NCI-H524 treated with DMSO at 0.1 percent for 48 hours (cell line): Measurements from ENCODE around the gene URB1.
"Not testable (repeated sequence)": the region's sequence is repeated elsewhere in the genome, so short reads cannot be mapped to it uniquely, and the experiment has no call there.

ENCODE experiments used
- DNase-seq: peaks from one replicate; lab custom pipeline; 2025; lab: John Stamatoyannopoulos, UW

Gene URB1

DNA sequence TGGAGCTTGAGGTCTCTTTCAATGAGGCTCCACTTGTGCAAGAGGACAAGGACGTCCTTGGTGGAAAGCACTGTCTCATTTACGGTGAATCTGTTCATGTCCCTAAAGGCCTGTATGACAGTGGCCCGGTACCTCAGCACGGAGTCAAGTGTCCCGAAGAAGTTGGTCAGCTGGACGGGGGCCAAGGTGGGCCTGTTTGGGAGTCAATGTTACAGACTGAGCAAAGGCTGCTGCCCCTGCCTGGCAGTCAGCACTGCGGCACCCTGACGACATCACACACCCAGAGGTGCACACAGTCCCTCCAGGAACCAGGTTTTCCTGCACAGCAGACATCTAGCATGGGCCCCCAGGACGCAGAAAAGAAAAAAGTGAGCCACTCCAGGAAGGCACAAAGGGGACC lies 75.1 kb downstream of the URB1 start:
- no peak for DNase-seq

DNA sequence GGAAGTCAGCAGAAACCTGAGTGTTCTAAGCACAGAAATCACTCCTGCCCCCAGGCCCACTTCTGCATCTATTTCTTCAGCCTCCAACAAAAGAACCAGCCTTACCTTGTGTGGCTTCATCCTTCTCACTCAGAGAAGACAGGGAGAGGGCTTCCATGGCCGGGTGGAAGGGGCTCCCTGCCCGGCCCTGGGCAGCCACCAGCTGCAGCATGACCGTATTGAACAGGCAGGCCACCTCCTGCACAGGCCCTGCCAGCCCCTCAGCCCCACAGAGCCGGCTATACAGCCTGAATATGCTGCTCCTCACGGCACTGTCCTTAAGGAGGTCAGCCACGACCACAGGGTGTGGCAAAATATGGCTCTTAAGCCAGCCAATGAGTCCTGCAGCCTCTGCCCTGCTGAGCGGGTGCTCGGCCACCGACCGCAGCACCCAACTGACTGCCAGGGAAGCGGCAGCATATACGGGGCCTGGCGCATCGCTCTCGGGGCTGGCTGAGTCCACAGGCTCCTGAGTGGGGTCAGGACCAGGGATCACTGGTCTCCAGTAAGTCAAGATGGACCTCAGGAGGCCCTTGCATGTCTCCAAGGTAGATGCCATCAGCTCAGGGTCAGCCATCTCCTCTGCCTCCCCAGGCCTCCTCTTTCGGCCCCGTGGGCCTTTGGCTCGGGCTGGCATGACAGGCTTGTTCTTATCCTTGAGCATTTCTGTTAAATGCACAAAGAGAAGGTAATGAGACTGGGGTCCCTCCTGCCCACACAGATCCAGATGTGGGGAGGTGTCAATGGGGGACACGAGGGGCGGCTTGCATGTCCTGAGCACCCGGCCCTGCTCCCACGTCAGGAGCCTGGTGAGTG lies 76.2 kb downstream of the URB1 start:
- DNase-seq: no peak

DNA sequence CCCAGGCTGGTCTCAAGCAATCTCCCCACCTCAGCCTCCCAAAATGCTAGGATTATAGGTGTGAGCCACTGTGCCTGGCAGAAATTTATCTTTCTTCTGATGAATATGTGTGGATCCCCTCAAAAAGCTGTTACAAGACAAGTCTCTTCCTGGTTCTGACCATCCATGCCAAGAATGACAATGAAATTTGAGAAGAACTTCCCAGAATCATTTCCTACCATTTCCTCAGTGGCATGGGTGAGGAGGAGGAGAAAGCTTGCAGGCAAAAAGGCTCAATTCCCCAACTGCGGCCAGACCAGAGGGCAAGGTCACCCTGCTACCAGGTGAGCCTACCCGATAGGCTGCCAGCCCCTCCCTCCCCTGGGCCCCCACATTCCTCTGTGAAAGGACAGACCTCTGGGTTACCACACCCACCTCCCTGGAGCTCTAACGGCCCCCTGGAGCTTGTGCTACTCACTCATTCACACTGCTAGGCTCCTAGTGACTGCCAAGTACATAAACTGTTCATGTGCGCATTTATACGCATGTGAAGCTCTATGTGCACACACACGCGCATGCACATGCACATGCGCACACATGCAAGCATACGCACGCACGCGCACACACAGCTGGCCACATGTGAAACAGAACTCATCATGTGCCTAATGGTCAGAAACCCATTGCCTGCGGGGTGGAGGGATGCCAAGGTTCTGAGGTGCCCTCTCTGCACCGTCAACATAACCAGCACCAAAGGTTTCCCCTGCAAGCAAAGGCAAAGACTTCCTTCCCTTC lies 77.1 kb downstream of the URB1 start:
- DNase-seq: no peak

DNA sequence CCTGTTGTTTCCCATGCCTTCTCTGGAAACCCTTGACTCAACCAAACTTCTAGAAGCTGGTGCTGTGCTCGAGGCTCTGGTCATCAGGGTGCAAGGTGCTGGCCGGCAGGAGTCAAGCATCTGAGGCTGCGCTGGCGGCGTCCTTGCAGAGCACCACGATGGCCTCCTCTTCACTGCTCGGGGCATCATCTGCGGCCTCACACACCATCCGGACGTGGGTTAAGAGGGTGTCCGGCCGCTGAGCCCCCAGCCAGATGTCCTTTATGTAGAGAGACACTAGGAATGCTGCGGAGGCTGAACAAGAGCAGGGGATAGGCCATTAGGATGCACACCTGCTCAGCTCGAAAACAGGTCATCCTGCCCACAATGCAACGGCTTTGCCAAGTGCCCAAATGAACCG lies 78.0 kb downstream of the URB1 start:
- no peak for DNase-seq

DNA sequence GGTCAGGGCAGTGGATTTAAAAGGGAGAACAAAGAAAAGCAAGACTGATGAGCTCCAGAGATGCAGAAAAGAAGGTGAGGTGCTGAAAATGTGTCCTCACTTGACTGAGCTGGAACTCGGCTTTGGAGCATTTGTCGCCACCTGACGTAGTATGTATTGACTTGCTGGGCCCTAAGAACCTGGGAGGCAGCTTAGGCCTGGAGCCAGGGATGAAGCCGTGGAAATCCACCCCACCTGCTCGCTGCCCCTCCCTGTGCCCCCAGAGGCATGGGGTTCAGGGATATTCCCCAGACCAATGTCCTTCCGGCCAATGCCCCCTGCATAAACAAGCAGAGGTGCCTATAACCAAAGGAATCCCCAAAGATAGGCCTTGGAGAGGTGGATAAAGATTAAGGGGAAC lies 79.8 kb downstream of the URB1 start:
- DNase-seq: no peak

DNA sequence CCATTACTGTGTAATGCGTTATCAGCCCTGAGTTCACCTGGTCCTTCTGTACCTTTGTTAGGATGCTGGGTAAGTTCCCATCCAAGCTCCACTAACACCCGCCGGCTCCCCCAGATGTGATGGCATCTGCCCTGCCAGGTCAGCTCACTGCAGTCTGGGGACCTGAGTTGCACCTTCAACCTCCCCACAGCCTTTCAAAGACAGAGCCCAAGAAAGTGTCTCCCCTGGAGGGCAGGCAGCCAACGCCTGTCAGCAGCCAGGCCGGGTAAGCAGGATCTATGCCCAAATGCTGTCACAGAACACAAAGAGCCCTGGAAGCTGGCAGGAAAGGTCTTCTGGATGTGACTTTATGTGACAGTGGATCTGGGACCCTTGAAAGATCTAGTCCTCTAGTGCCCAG lies 80.5 kb downstream of the URB1 start:
- no peak for DNase-seq

DNA sequence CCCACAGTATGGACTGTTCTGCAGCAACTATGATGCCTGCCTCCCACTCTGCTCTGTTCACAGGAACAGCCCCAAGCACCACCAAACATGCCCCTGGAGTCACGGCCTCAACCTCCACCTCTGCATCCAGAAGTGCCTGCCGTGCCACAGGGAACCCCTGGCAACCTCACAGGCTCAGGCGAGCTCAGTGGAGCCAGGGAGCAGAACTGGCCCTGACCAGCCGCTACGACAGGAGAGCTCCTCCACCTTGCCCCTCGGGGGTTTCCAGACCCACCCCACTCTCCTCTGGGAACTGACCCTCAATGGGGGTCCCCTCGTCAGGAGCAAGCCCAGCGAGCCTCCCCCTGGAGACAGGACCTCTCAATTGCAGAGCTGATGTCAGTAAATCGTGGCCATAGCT lies 81.2 kb downstream of the URB1 start:
- no peak for DNase-seq

DNA sequence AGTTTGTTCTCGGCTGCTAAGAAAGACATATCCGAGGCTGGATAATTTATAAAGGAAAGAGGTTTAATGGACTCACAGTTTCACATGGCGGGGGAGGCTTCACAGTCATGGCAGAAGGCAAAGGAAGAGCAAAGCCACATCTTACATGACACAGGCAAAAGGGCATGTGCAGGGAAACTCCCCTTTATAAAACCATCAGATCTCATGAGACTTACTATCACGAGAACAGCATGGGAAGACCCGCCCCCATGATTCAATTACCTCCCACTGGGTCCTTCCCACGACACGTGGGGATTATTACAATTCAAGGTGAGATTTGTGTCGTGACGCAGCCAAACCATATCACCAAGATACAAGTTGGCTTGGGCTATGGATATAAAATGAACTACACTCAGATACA lies 81.8 kb downstream of the URB1 start:
- not testable (repeated sequence) for DNase-seq

DNA sequence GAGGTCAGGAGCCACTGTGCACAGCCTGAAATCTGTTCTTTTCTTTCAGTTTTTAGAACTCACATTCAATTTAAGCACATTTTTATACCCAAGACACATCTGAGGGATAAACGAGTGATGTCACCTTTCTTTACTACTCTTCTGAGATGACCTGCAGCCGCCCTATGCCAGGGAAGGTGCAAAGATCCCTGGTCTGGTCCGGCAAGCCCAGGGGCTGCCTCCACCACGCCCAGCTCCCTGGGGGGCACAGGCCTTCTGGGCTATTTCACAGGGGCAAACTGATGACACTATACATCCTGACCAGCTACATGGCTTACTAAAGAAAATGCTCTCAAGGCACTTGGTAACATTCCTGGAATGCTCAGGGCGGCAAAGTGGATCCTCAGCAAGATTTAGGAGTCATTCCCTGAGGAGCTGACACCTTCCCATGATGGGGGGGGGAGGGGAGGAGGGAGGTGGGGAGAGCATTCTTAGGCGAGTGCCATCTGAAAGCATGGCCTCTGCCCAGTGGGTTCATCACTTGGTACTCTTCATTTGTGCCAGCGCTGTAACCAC lies 82.8 kb downstream of the URB1 start:
- no peak for DNase-seq

DNA sequence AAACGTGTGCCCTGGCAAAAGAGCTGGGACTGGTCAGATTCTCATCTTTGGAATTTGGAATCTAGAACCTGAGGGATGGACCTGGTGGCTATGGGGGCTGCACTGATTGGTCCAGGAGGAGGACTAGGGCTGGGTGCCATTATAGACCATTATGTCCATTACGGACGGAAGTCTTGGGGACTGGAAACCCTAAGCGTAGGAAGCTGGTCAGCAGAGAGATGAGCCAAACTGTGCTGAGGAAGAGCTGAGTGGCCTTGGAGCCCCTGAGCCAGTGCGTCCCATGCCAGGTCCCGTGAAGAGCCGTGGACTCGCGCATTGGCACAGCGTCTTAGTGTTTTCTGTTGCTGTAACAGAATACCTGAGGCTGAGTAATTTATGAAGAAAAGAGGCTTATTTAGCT lies 84.1 kb downstream of the URB1 start:
- DNase-seq: no peak

DNA sequence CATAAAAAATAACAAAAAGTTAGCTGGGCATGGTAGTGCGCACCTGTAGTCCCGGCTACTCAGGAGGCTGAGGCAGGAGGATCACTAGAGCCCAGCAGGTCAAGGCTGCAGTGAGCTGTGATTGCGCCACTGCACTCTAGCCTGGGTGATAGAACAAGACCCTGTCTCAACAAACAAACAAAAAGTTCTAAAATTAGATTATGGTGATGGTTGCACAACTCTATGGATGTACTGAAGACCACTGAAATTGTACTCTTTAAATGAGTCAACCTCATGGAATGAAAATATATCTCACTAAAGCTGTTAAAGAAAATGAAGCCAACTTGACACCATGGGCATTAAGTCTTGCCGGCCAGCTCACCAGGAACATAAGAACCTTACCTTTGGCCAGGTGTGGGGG lies 85.1 kb downstream of the URB1 start:
- DNase-seq: no peak

DNA sequence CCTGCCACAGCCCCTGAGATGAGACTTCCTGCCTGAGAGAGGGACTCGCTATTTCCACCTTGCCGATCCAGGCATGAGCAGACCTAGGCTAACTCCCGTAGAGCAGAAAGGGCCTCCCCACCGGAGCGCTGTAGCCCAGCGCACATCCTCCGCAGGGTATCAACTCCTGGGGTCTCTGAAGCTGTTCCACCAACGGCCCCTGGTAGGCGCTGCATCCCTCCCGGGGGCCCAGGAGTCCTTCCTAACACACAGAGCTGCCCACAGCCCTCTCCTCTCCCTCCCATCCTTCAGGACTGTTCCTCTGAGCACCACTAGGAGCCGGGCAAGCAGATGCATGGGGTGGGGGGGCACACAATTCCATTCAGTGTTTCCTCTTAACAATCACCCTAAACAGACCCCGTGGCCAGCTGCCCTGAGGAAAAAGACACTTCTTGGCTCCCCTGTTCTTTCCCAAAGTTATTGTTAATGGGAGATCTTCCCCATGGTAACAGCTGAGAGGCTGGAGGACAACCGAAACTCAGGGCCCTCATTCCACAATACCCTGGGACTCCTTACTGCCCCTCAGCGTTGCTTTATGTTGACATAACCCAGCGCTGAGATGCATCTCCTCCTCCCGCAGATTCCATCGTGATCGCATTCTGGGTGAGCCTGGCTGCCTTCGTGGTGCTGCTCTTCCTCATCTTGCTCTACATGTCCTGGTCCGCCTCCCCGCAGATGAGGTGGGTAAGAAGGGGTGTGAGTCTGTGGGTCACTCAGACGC lies 86.6 kb downstream of the URB1 start:
- no peak for DNase-seq

DNA sequence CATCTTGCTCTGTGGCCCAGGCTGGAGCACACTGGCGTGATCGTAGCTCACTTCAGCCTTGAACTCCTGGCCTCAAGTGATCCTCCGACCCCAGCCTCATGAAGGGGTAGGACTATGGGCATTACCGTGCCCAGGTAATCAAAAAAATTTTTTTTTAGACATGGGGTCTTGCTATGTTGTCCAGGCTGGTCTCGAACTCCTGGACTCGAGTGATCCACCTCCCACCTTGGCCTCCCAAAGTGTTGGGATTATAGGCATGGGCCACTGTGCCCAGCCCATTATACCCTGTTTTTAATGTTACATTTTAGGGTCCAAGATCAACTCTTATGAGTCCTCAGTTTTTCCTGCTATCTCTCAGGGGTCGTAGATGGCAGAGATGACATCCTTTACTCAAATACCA lies 87.8 kb downstream of the URB1 start:
- DNase-seq: no peak

DNA sequence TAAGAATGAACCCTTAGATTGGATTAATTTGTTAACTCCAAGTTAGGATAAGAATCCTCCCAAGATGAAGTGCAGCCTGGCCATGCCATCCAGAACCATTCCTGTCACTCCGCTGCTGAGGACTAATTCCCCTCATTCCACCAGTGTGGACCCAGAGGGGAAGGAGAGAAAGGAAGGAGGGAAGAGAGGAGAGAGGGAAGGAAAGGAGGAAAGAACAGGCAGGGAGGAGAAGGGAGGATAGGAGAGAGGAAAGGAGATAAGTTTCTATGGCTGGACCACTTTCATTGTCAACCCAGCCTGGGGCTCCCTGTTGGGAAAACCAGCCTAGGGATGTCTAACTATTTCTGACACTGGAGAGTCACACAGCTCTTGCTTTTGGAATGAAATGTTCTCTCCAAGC lies 89.4 kb downstream of the URB1 start:
- DNase-seq: no peak

DNA sequence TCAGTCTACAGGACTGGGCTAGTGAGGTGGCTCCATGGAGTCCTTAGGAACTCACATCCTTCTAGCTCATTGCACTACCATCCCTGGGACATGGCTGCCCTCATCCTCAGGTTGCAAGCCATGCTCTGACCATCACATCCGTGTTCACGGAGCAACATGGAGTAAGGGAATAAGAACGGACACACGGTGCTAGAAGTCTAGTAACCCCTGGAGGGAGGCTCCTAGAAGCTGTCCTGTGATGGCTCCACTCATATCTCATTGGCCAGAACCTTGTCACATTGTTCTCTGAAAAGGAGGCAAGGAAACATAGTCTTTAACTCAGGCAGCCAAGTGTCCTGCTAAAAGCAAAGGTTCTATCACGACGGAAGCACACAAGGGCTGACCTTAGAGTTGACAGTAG lies 90.3 kb downstream of the URB1 start:
- no peak for DNase-seq

DNA sequence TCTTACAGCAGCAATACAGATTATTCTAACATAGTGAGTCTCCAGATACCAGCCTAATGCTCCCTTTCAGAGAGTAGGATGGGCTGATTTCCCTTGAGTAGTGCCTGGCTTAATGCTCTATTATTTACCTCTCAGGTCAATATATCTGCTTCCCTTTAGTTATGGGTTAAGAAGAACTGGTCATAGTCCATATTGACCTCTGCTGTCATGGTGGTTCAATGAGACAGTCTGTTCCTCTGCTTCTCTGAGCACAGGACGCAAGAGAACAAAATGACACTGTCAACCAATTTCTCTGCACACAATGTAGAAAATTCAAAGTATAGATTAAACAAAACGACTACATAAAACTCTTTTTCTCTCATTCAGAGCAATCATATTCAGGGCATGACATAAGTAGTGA lies 91.2 kb downstream of the URB1 start:
- DNase-seq: no peak

DNA sequence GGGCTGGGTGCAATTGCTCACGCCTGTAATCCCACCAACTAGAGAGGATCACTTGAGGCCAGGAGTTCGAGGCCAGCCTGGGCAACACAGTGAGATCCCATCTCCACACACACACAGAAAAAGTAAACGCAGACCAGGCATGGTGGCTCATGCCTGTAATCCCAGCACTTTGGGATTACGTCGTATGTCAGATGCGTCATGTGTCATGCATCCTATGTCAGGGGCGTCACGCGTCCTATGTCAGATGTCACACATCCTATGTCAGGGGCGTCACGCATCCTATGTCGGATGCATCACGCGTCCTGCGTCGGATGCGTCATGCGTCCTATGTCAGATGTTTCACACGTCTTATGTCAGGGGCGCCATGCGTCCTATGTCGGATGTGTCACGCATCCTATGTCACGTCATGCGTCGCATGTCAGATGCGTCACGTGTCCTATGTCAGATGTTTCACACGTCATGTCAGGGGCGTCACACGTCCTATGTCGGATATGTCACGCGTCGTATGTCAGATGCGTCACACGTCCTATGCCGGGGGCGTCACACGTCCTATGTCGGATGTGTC lies 92.6 kb downstream of the URB1 start:
- no peak for DNase-seq

DNA sequence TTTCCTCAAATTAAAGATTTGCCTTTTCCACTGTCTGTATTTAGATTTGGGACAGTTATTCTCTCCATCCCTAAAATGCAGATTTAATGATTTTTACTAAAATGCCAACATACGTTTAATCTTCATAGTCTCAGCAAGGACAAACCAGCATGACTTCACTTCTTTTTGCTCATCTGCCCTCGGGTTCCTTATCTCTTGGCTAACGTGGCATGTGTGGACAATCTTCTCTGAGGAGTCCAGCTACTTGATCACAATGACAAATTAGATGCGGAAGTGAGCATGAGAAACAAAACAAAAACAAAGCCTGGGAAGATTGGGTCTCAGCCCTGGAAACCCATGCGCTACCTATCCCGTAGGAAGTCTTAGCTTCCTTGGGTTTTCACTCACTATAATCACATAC lies 93.1 kb downstream of the URB1 start:
- DNase-seq: no peak

DNA sequence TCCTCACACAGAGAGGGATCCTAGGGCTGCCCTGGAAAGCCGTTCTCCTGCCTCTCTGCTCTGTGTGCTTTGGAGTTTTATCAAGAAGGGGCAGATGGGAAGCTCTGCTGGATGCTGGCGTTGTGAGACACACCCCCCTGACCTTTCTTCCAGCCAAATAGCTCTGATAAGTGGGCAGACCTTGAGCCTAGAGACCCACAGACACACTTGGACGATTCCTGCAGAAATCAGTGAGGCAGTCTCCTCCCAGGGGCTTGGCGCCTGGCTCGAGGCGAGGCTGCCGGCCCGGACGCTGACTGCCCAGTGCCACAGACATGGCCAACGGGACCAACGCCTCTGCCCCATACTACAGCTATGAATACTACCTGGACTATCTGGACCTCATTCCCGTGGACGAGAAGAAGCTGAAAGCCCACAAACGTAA lies 94.1 kb downstream of the URB1 start, which contains the start of gene MRAP:
TSS of gene MRAP (plus strand) at position 198 of the 424 bp plus-strand sequence. CDS start at position 315, 117 bp downstream.
- no peak for DNase-seq

DNA sequence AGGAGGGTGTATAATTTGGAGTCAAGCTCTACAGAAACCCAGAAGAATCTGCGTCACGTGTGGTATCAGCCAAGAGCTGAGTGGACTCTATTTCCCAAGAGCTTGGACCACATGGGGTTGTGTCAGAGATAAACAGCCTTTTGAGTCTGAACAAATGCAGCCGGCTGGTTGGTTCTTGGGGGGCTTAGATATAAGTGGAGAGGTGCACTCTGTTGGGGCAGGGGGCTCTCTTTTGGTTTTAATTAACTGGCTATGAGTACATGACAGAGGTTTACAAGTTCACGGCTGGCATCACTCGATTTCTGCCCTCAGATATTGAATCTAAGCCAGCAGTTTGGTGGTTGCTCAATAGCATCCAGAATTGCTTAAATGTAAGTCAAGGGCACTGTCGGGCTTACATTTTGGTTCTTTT lies 94.7 kb downstream of the URB1 start:
- no peak for DNase-seq

DNA sequence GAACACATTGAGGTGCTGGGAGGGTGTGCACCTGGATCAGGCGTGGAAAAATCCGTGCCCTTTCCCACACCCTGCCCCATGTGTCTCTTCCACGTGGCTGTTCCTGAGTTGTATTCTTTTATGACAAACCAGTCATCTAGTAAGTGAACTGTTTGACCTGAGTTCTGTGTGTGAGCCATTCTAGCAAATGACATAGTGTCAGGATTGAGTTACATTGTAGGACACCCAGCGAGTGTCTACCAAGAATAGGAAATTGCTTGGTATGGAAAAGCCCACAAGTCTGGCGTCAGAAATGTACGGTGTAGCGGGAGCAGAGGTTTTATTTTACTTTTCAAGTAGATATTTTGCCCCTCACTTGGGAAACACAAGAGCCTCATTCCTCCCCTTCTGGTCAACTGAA lies 95.4 kb downstream of the URB1 start:
- no peak for DNase-seq

DNA sequence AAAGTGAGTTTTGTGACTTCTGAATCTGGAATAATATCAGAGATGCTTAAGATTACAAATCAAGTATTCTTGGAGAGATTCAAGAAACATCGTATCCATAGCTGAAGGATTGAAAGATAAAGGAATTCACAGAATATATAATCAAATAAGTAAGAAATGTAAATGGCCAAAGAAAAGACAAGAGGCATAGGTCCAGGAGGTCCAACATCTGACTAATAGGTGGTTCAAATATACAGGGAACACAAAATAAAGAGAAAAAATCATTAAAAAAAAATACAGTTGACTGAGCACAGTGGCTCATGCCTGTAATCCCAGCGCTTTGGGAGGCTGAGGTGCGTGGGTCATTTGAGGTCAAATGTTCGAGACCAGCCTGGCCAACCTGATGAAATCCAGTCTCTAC lies 107.3 kb downstream of the URB1 start:
- no peak for DNase-seq
